A673 (cell line): ENCODE measurements around the gene FRAS1. TPM values are rescaled to one million over a fixed set of nuclear protein-coding genes. Genes with fewer than 3 reads are reported as not detected.
A peak's percentile ranks its signal among the peaks of the same experiment; 100 is the strongest.

Experiments used
- BruUV-seq: library from RNA; stranded (reverse); fragments of 400-500 nt; replicated peaks from 2 replicates; lab custom pipeline; 2021; lab: Mats Ljungman, UMichigan
- CTCF ChIA-PET: fragments of 300-600 bp; sonication (Branson Sonifier 250); formaldehyde crosslinking; loops from one replicate; lab custom pipeline; 2022; ENCODE audit warnings: antibody characterized with exemption; lab: Charles Lee
- POLR2A ChIA-PET: fragments of 300-600 bp; sonication (Branson Sonifier 250); formaldehyde crosslinking; loops from one replicate; lab custom pipeline; 2022; ENCODE audit warnings: antibody characterized with exemption; ENCODE audit not compliant: low non-redundant PET; lab: Charles Lee
- DNase-seq: peaks from one replicate; pipeline ENCODE4 v3.0.0-alpha.2; 2015; ENCODE audit warnings: low spot score
- H3K27ac ChIP-seq: fragments of 200-600 bp; sonication (generic); 2 replicates; pipeline ENCODE4 v1.5.1; 2016; ENCODE audit warnings: mixed run types, low read depth, mild to moderate bottlenecking, mixed read lengths, antibody characterized with exemption, low read length; ENCODE audit not compliant: poor library complexity, severe bottlenecking
- H3K27me3 ChIP-seq: fragments of 200-600 bp; sonication (generic); replicated peaks from 2 replicates; pipeline ENCODE4 v1.6.1; 2017; ENCODE audit warnings: mixed run types, low read depth, mild to moderate bottlenecking, mixed read lengths, antibody characterized with exemption, low read length; ENCODE audit not compliant: insufficient read depth, poor library complexity
- H3K36me3 ChIP-seq: fragments of 200-600 bp; sonication (generic); 2 replicates; pipeline ENCODE4 v1.6.1; 2016; ENCODE audit warnings: mixed run types, mild to moderate bottlenecking, mixed read lengths, antibody characterized with exemption, low read length; ENCODE audit not compliant: insufficient read depth, poor library complexity, severe bottlenecking
- H3K4me1 ChIP-seq: fragments of 200-600 bp; sonication (generic); 2 replicates; pipeline ENCODE4 v1.6.1; 2017; ENCODE audit warnings: mixed run types, mild to moderate bottlenecking, mixed read lengths, antibody characterized with exemption, low read length; ENCODE audit not compliant: insufficient read depth, poor library complexity, severe bottlenecking
- H3K4me3 ChIP-seq: fragments of 200-600 bp; sonication (generic); 2 replicates; pipeline ENCODE4 v1.5.1; 2016; ENCODE audit warnings: low read depth, mixed run types, mild to moderate bottlenecking, mixed read lengths, low read length; ENCODE audit not compliant: poor library complexity, severe bottlenecking
- H3K9me3 ChIP-seq: fragments of 200-600 bp; sonication (generic); 2 replicates; pipeline ENCODE4 v1.6.1; 2016; ENCODE audit warnings: mixed run types, low read depth, mild to moderate bottlenecking, mixed read lengths, antibody characterized with exemption, low read length; ENCODE audit not compliant: poor library complexity, severe bottlenecking
- EZH2 ChIP-seq: fragments of 200-600 bp; sonication (generic); IDR thresholded peaks from 2 replicates; pipeline ENCODE4 v1.6.1; 2017; ENCODE audit warnings: borderline replicate concordance, low read depth, mild to moderate bottlenecking, mixed read lengths, antibody characterized with exemption, low read length; ENCODE audit not compliant: poor library complexity, severe bottlenecking
- intact Hi-C: fragments of 100-400 bp; cut with micrococcal nuclease; formaldehyde crosslinking; loops from one replicate; pipeline ENCODE4 v1.10.0; 2022; ENCODE audit not compliant: unreplicated experiment
- total RNA-seq: library from RNA; stranded (reverse); gene quantifications from 2 replicates; pipeline ENCODE4 v1.2.3, GENCODE V29; 2021
- TF ChIP-seq, protein P1 (sequence below): fragments of 300-800, 200-600 bp; sonication (generic); conservative IDR thresholded peaks from 2 replicates; pipeline ENCODE4 v1.5.1; 2017; ENCODE audit warnings: low read depth, mild to moderate bottlenecking, antibody characterized with exemption, low read length, moderate library complexity, mixed read lengths

FRAS1 gene
- total RNA-seq, 1 experiment from 2014 or later: 0.06 TPM

DNA sequence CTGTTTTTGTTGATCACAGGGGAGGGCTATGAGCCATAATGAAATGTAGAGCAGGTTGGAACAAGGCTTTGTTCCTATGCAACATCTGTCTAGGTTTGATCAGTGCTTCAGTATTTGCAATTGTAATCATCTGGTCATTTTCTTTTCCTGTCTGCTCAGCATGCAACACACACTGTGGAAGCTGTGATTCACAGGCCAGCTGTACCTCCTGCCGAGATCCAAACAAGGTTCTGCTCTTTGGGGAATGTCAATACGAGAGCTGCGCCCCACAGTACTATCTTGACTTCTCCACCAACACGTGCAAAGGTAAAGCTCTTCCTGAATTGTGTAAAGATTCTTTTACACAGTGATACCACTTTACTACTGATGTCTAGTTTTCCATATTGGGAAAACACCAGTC, 312.6 kb downstream of the FRAS1 start:
- CTCF ChIA-PET: no interaction called here
- H3K36me3 ChIP-seq: no peaks in the 10 kb centered on the region
- no peak overlapping the region for H3K27ac ChIP-seq
- no peak overlapping the region for H3K4me3 ChIP-seq
- peak; percentile 3 for DNase-seq
- no TSS peak for BruUV-seq
- H3K27me3 ChIP-seq: no peaks in the 10 kb centered on the region
- intact Hi-C loops: no loop called here
- H3K9me3 ChIP-seq: no peaks in the 10 kb centered on the region
- H3K4me1 ChIP-seq: no peaks in the 10 kb centered on the region
- POLR2A ChIA-PET: no interaction called here
- TF ChIP-seq, protein P1, sequence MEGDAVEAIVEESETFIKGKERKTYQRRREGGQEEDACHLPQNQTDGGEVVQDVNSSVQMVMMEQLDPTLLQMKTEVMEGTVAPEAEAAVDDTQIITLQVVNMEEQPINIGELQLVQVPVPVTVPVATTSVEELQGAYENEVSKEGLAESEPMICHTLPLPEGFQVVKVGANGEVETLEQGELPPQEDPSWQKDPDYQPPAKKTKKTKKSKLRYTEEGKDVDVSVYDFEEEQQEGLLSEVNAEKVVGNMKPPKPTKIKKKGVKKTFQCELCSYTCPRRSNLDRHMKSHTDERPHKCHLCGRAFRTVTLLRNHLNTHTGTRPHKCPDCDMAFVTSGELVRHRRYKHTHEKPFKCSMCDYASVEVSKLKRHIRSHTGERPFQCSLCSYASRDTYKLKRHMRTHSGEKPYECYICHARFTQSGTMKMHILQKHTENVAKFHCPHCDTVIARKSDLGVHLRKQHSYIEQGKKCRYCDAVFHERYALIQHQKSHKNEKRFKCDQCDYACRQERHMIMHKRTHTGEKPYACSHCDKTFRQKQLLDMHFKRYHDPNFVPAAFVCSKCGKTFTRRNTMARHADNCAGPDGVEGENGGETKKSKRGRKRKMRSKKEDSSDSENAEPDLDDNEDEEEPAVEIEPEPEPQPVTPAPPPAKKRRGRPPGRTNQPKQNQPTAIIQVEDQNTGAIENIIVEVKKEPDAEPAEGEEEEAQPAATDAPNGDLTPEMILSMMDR: no peak
- TF ChIP-seq EZH2: no peak

DNA sequence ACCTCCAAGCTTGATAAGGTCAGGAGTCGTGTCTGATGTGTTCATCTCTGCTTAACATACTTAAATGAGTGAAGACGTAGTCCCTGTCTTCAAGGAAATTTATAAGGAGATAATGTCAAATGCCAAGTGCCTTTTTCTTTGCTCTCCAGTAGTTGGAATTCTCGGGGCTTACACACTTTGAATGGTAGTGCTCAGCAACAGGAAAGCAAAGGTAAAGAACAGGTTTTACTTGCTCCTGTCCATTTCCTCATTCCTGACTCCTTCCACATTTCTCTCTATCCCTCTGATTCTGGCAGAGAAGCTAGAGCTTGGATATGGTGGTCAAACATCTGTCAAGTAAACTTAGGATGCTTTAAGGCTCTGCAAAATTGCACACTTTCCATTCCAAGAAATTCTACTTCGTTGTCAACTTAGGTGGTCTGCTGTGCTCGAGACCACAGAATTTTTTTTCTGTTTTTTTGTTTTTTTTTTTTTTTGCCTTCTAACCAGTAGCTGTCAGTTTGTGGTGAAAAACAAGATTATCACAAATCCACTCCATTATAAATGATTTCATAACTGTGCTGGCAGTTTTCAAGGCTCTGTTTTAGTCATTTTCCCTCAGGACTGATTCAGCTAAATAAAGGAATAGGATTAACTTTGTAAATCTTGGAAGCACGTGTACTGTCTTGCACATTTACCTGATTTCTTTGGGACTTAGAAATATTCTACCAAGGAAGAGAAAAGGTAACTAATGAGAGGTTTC, 313.7 kb downstream of the FRAS1 start:
- CTCF ChIA-PET: no interaction called here
- Histone ChIP-seq H3K9me3 (no peaks in the 10 kb centered on the region), H3K4me3 (no peak overlapping the region), H3K36me3 (no peaks in the 10 kb centered on the region), H3K27me3 (no peaks in the 10 kb centered on the region), H3K27ac (no peak overlapping the region), H3K4me1 (no peaks in the 10 kb centered on the region)
- no peak for TF ChIP-seq EZH2
- TF ChIP-seq, protein P1: no peak
- intact Hi-C loops: no loop called here
- no TSS peak for BruUV-seq
- POLR2A ChIA-PET: no interaction called here
- no peak for DNase-seq

DNA sequence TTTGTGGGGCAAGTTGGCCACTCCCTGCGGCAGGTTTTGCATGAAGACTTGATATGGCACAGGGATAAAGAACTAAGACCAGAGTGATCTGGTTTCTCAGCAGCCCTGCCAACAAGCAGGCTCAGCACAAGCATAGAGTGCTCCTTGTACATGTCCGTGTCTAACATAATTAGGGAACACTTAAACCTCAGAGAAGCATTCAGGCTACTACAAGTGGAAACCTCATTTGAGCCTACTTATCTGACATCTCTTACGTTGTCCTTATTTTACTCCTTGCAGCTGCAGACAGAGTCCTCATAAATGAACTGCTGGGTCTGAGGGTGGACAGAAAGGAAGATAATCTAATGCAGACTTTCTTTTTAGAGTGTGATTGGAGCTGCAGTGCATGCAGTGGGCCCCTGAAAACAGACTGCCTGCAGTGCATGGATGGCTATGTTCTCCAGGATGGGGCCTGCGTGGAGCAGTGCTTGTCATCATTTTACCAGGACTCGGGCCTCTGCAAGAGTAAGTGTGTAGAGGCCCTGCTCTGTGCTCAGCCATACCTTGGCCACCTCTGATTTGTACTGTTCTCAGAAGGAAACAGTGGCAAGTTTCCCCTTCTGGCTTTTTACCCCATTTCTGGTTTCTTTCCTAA, 315.3 kb downstream of the FRAS1 start:
- intact Hi-C loops: no loop called here
- Histone ChIP-seq H3K4me3 (no peak overlapping the region), H3K36me3 (no peaks in the 10 kb centered on the region), H3K4me1 (no peaks in the 10 kb centered on the region), H3K27me3 (no peaks in the 10 kb centered on the region), H3K27ac (no peak overlapping the region), H3K9me3 (no peaks in the 10 kb centered on the region)
- DNase-seq: no peak
- POLR2A ChIA-PET: no interaction called here
- no TSS peak for BruUV-seq
- TF ChIP-seq EZH2: no peak
- TF ChIP-seq, protein P1: no peak
- CTCF ChIA-PET: no interaction called here
